ENCODE measurements around the gene SNRNP70.

DNA sequence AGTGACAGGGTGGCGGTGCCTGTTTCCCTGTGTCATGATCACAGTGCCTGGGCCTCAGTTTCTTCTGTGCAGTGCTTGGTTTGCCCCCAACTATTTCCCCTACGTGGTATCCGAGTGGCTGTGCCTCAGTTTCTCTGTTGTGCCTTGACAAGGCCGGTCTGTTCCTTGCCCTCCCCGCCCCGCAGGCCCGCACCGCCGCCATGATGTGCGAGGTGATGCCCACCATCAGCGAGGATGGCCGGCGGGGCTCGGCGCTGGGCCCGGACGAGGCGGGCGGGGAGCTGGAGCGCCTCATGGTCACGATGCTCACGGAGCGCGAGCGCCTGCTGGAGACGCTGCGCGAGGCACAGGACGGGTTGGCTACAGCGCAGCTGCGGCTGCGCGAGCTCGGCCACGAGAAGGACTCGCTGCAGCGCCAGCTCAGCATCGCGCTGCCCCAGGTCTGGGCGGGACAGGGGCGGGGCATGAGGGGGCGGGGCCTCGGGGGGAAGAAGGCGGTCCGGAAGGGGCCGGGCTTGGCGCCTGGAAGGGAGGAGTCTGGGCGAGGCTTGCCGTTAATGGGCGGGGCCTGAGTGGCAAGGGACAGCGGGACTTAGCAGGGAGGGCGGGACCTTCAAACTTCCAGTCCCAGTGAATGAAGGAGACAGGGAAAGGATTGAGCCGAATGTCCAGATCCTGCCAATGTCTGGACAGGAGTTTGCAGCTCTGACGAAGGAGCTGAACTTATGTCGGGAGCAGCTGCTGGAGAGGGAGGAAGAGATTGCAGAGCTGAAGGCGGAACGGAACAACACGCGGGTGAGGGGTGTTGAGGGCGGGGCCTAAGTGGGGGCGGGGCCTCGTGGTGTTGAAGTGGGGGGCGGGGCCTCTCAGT lies 42.7 kb downstream of the SNRNP70 start:
- TF ChIP-seq GABPA (IDR thresholded peaks at IDR 0.05; ENCODE audit: low read depth, low read length) (peak; percentile 15; the same call in 1 of the 2 replicates), GABPA (CRISPR knock-in tag; IDR thresholded peaks at IDR 0.05; ENCODE audit: low read depth) (peak; percentile 38; the same call in 1 of the 2 replicates), SAFB2 (CRISPR knock-in tag; IDR thresholded peaks at IDR 0.05; ENCODE audit: borderline replicate concordance, low read depth) (peak; percentile 98), POLR2AphosphoS5 (IDR thresholded peaks at IDR 0.05; ENCODE audit: low read depth, low read length) (peak; percentile 48; the same call in 1 of the 2 replicates), GPN1 (CRISPR knock-in tag; IDR thresholded peaks at IDR 0.05; ENCODE audit: borderline replicate concordance) (peak; percentile 97)
